ENCODE results near the gene SLC4A1.

DNA sequence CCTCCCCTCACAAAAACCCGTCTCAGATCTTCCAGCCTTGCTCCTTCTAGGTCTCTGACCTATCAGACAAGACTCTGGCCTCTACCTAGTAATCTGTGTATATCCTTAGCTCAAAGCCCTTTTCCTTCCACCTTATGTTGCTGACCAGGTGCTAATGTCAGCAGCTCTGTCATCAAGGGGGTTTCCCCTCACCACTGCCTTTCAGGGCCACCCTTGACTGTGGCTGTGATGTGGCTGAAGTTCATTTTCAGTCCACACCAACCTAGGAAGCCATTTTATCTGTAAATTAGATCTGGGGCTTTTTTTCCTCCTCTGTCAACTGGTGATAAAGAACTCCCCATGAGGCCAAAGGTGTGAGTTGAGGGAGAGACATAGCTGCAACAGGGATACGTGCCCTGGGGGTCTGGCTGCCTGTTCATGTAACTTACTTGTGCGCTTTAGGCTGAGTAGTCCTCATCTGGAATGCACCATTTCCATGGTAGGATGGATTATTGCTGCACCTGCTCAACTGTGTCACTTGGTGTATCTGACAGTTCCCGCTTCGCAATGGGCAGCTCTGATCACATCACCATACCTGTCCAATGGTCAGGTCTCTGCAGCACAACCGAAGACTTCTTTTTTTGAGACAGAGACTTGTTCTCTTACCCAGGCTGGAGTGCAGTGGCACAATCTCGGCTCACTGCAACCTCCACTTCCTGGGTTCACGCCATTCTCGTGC lies 25.7 kb upstream of the SLC4A1 start:
- TF ChIP-seq POLR2A (IDR thresholded peaks at IDR 0.05): no peak
- TF ChIP-seq CTCF (IDR thresholded peaks at IDR 0.05): no peak
- TF ChIP-seq POLR2AphosphoS5 (IDR thresholded peaks at IDR 0.05): no peak

All from upper lobe of left lung (tissue), 4 donors.